DND-41 (cell line): Measurements from ENCODE around the gene WDR88.

Experiments used
- CTCF ChIP-seq: IDR thresholded peaks from 2 replicates; pipeline ENCODE4 v1.5.1; 2012; ENCODE audit warnings: borderline replicate concordance, low read length, moderate library complexity, mild to moderate bottlenecking; ENCODE audit not compliant: poor library complexity, severe bottlenecking; ENCODE audit errors: extremely low read depth
- EZH2 ChIP-seq: IDR thresholded peaks from 3 replicates; pipeline ENCODE4 v1.6.1; 2012; ENCODE audit warnings: borderline replicate concordance, low read depth, mild to moderate bottlenecking, moderate library complexity, low read length, inconsistent platforms; ENCODE audit not compliant: severe bottlenecking

DNA sequence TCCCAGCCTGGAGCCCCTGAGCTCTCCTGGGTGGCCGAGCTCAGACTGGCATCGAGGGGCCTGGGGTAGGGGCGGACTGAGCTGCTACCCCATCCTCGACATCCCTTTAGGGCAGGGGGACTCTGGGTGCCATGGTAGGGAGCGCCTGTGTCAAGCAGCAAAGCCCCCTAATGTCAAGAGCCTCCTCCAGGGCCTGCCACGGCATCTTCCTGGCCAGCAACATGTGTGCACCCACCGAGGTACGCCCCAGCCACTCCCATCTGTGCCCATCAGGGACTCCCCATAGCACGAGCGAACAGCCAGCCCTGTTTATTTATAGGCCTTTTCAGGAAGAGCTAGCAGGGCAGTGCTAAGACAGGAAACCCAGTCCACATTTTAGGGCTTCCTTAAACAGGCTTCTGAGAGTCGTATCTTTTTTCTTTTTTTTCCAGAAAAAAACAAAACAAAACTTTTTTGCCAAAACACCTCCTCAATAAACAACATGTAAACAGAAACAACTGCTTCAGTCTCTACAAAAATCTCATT, 76.5 kb downstream of the WDR88 start:
- TF ChIP-seq CTCF: no peak
- TF ChIP-seq EZH2: no peak
